Measurements from ENCODE around the gene MAEA.

DNA sequence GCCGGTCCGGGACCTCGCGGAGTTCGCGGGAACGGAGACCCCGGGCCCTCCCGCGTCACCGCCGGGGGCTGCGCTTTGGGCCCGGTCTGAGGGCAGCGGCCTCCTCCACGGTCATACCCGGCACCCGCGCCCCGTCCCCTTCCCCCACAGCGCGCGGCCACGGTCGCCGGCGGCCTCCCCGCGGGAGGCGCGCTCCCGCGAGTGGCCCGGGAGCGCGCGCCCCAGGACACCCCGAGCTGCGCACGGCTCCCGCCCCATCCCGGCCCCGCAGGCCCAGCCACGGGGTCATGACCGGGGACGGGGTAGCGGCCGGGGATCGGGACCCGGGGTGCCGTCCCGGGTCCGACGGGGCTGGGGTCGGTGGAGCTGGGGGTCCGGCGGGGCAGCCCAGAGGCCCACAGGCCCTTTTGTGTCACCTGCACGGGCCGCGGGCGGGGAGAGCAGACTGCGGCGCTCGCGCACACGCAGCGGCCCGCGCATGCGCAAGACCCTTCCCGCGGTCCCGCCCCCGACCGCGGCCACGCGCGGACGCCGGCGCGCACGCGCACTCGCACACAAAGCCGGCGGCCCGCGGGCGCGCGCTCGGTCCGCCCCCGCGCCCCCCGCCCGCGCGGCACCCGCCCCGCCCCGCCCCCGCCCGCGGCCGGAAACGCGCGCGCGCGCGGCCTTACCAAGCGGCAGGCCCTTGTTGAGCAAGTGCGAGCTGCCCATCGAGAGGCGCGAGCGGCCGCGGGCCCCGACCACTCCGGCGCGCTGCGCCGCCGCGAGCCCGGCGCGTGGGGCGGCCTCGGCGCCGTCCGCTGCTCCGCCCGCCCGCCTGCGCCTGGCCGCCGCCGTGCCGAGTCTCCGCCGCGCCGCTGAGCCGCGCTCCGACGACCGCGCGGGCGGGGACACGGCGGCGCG lies 41.2 kb upstream of the MAEA start, which contains the start of gene CTBP1:
- TF ChIP-seq, protein P1, sequence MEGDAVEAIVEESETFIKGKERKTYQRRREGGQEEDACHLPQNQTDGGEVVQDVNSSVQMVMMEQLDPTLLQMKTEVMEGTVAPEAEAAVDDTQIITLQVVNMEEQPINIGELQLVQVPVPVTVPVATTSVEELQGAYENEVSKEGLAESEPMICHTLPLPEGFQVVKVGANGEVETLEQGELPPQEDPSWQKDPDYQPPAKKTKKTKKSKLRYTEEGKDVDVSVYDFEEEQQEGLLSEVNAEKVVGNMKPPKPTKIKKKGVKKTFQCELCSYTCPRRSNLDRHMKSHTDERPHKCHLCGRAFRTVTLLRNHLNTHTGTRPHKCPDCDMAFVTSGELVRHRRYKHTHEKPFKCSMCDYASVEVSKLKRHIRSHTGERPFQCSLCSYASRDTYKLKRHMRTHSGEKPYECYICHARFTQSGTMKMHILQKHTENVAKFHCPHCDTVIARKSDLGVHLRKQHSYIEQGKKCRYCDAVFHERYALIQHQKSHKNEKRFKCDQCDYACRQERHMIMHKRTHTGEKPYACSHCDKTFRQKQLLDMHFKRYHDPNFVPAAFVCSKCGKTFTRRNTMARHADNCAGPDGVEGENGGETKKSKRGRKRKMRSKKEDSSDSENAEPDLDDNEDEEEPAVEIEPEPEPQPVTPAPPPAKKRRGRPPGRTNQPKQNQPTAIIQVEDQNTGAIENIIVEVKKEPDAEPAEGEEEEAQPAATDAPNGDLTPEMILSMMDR (IDR thresholded peaks at IDR 0.05; ENCODE audit: low read depth, low read length): no peak
- TF ChIP-seq POLR2A (IDR thresholded peaks at IDR 0.05; ENCODE audit: extremely low read depth, insufficient read length) (peak; percentile 80), MYC (IDR thresholded peaks at IDR 0.05; ENCODE audit: low read depth, low read length) (peak; percentile 18; the same call in 1 of the 2 replicates)
- TF ChIP-seq, protein P2, sequence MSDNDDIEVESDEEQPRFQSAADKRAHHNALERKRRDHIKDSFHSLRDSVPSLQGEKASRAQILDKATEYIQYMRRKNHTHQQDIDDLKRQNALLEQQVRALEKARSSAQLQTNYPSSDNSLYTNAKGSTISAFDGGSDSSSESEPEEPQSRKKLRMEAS (IDR thresholded peaks at IDR 0.05; ENCODE audit: low read depth, low read length): no peak

Measured in NB4 (cell line).